GM23248 (cell line): ENCODE results near the gene TAP1.

Experiments used
- EZH2 ChIP-seq: fragments of 200-600 bp; sonication (generic); IDR thresholded peaks from 2 replicates; pipeline ENCODE4 v1.6.1; 2018; ENCODE audit warnings: antibody characterized with exemption, mild to moderate bottlenecking; ENCODE audit not compliant: insufficient read depth, poor library complexity, severe bottlenecking
- EZH2phosphoT487 ChIP-seq: fragments of 200-600 bp; sonication (generic); IDR thresholded peaks from 2 replicates; pipeline ENCODE4 v1.6.1; 2018; ENCODE audit warnings: antibody characterized with exemption, moderate library complexity, mild to moderate bottlenecking, low read depth; ENCODE audit not compliant: insufficient read depth

- TF ChIP-seq EZH2 (no peak), EZH2phosphoT487 (no peak)
These were observed 32.3 kb upstream of the TAP1 start for GRCh38 chr6:32885698-32886286.
